Calu3 (cell line): ENCODE results near the gene NDST1. TPM values are rescaled to one million over a fixed set of nuclear protein-coding genes. Genes with fewer than 3 reads are reported as not detected.

Source experiments
- BruUV-seq: library from RNA; stranded (reverse); fragments of 400-500 nt; replicated peaks from 2 replicates; lab custom pipeline; 2021; lab: Mats Ljungman, UMichigan
- CTCF ChIA-PET: fragments of 300-600 bp; sonication (Branson Sonifier 250); formaldehyde crosslinking; loops from one replicate; lab custom pipeline; 2022; ENCODE audit warnings: antibody characterized with exemption; lab: Charles Lee
- DNase-seq: peaks from one replicate; pipeline ENCODE4 v3.0.0; 2022
- H3K27ac Mint-ChIP-seq: one replicate; pipeline ENCODE4 v1.8.0; 2022; ENCODE audit warnings: mixed read lengths; ENCODE audit not compliant: unreplicated experiment
- H3K27me3 Mint-ChIP-seq: one replicate; pipeline ENCODE4 v1.8.0; 2022; ENCODE audit warnings: mixed read lengths; ENCODE audit not compliant: unreplicated experiment
- H3K36me3 Mint-ChIP-seq: one replicate; pipeline ENCODE4 v1.8.0; 2022; ENCODE audit warnings: mild to moderate bottlenecking, moderate library complexity, mixed read lengths; ENCODE audit not compliant: insufficient read depth, unreplicated experiment
- H3K4me1 Mint-ChIP-seq: one replicate; pipeline ENCODE4 v1.8.0; 2022; ENCODE audit warnings: mild to moderate bottlenecking, low read depth, mixed read lengths; ENCODE audit not compliant: unreplicated experiment
- H3K4me3 Mint-ChIP-seq: one replicate; pipeline ENCODE4 v1.8.0; 2022; ENCODE audit warnings: mild to moderate bottlenecking, low read depth, moderate library complexity, mixed read lengths; ENCODE audit not compliant: unreplicated experiment
- H3K9me3 Mint-ChIP-seq: one replicate; pipeline ENCODE4 v1.8.0; 2022; ENCODE audit warnings: low read depth, mixed read lengths; ENCODE audit not compliant: unreplicated experiment
- intact Hi-C: fragments of 100-400 bp; cut with micrococcal nuclease; formaldehyde crosslinking; loops from one replicate; pipeline ENCODE4 v1.10.0; 2022; ENCODE audit not compliant: unreplicated experiment
- total RNA-seq: library from RNA; stranded (reverse); gene quantifications from 2 replicates; pipeline ENCODE4 v1.2.3, GENCODE V29; 2022
- TF ChIP-seq, protein P1 (sequence below): fragments of 200-600 bp; IDR thresholded peaks from one replicate; pipeline ENCODE4 v1.8.0; 2022; ENCODE audit warnings: antibody characterized with exemption; ENCODE audit not compliant: unreplicated experiment

The NDST1 gene
- total RNA-seq, 1 experiment from 2014 or later: 72.6 TPM

DNA sequence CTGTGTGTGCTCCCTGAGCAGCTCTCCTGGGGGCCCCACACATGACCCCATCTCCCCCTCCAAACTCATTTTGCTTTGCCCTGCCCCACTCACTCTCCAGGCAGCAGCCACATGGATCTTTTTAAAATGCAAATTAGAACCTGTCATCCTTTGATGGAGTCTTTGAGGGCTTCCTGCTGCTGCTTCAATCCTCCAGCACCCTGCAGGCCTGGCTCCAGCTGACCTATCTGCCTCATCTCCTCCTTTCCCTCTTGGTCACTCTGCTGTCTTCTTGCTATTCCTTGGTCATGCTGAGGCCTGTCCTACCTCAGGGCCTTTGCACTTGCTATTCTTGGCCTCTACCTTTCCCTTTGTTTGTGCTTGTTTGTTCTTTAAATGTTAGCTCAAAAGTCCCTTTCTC lies 17.9 kb downstream of the NDST1 start:
- BruUV-seq: no TSS peak
- Mint-ChIP-seq H3K27me3 (no peaks in the 10 kb centered on the region), H3K4me3 (no peak overlapping the region), H3K36me3 (no peaks in the 10 kb centered on the region), H3K27ac (no peak overlapping the region), H3K4me1 (peaks cover 25% of the 10 kb centered on the region), H3K9me3 (no peaks in the 10 kb centered on the region)
- TF ChIP-seq, protein P1, sequence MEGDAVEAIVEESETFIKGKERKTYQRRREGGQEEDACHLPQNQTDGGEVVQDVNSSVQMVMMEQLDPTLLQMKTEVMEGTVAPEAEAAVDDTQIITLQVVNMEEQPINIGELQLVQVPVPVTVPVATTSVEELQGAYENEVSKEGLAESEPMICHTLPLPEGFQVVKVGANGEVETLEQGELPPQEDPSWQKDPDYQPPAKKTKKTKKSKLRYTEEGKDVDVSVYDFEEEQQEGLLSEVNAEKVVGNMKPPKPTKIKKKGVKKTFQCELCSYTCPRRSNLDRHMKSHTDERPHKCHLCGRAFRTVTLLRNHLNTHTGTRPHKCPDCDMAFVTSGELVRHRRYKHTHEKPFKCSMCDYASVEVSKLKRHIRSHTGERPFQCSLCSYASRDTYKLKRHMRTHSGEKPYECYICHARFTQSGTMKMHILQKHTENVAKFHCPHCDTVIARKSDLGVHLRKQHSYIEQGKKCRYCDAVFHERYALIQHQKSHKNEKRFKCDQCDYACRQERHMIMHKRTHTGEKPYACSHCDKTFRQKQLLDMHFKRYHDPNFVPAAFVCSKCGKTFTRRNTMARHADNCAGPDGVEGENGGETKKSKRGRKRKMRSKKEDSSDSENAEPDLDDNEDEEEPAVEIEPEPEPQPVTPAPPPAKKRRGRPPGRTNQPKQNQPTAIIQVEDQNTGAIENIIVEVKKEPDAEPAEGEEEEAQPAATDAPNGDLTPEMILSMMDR: no peak
- intact Hi-C loops: no loop called here
- CTCF ChIA-PET: no interaction called here
- no peak for DNase-seq

DNA sequence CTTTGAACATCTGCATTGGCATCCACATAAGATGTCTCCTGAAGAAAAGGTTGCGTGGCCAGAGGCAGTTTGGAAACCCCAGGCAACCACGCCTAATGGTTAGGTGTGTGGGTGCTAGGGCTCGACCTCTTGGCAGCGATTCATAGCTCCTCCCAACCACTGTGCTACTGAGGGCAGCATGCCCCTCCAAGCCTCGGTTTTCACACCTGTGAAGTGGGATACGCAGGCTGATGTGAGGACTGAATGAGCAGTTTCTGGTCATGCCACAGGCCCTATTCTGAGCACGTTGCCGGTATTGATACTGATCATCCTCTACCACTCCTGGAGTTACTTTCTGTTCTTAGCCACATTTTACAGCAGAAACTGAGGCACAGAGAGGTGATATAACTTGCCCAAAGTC lies 19.1 kb downstream of the NDST1 start:
- no TSS peak for BruUV-seq
- no peaks in the 10 kb centered on the region for H3K9me3 Mint-ChIP-seq
- H3K36me3 Mint-ChIP-seq: no peaks in the 10 kb centered on the region
- peaks cover 21% of the 10 kb centered on the region for H3K4me1 Mint-ChIP-seq
- no peak for DNase-seq
- CTCF ChIA-PET: no interaction called here
- no peak overlapping the region for H3K4me3 Mint-ChIP-seq
- H3K27ac Mint-ChIP-seq: no peak overlapping the region
- TF ChIP-seq, protein P1: no peak
- H3K27me3 Mint-ChIP-seq: no peaks in the 10 kb centered on the region
- intact Hi-C loops: no loop called here

DNA sequence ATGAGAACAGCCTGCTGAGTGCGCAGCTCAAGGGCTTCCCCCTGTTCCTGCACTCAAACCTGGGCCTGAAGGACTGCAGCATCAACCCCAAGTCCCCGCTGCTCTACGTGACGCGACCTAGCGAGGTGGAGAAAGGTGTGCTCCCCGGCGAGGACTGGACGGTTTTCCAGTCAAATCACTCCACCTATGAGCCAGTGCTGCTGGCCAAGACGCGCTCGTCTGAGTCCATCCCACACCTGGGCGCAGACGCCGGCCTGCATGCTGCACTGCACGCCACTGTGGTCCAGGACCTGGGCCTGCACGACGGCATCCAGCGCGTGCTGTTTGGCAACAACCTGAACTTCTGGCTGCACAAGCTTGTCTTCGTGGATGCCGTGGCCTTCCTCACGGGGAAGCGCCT lies 19.9 kb downstream of the NDST1 start:
- DNase-seq: no peak
- no peaks in the 10 kb centered on the region for H3K27me3 Mint-ChIP-seq
- H3K9me3 Mint-ChIP-seq: no peaks in the 10 kb centered on the region
- CTCF ChIA-PET: no interaction called here
- no TSS peak for BruUV-seq
- intact Hi-C loops: no loop called here
- peaks cover 5% of the 10 kb centered on the region for H3K36me3 Mint-ChIP-seq
- H3K27ac Mint-ChIP-seq: no peak overlapping the region
- TF ChIP-seq, protein P1: no peak
- peaks cover 14% of the 10 kb centered on the region for H3K4me1 Mint-ChIP-seq
- no peak overlapping the region for H3K4me3 Mint-ChIP-seq

DNA sequence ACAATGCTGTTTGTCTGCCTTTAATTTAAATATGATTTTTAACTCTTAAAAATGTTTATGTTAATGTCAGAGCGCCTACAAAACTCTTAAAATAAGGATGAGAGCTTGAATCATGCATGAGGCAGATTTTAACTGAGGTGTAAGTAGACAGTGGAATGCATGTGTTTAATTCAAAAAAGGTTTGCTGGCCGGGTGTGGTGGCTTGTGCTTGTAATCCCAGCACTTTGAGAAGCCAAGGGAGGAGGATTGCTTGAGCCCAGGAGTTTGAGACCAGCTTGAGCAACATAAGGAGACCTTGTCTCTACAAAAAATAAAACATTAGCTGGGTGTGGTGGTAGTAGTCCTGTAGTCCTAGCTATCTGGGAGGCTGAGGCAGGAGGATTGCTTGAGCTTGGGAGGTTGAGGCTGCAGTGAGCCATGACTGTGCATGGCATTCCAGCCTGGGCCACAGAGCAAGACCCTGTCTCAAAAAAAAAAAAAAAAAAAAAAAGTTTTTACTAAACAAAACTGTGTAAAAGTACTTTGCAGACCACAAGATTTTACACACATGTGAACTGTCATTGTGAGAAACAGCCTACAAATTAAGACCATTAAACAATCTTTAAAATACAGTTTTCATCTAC lies 21.1 kb downstream of the NDST1 start:
- TF ChIP-seq, protein P1: no peak
- no TSS peak for BruUV-seq
- intact Hi-C loops: no loop called here
- DNase-seq: no peak
- Mint-ChIP-seq H3K4me1 (peaks cover 13% of the 10 kb centered on the region), H3K36me3 (peaks cover 7% of the 10 kb centered on the region), H3K9me3 (no peaks in the 10 kb centered on the region), H3K4me3 (no peak overlapping the region), H3K27ac (no peak overlapping the region), H3K27me3 (no peaks in the 10 kb centered on the region)
- CTCF ChIA-PET: no interaction called here
